Stomach (tissue), 9 donors: Measurements from ENCODE around the gene GGT6. TPM values are rescaled to one million over a fixed set of nuclear protein-coding genes. Genes with fewer than 3 reads are reported as not detected.

Source experiments
- DNase-seq, 2 donors: peaks; one replicate each; pipeline versions ENCODE4 v3.0.0 to v3.0.0-alpha.2; 2013 to 2019
- H3K27ac ChIP-seq, 5 donors: fragments of 200-600 bp in 4 of 5; sonication (generic) in 4 of 5; one replicate each; pipeline ENCODE4 v1.5.1; 2013 to 2019; ENCODE audit warnings: mild to moderate bottlenecking in 1 of 5, moderate library complexity in 1 of 5
- H3K27me3 ChIP-seq, 3 donors: fragments of 200-600 bp; sonication (generic); one replicate each; pipeline ENCODE4 v1.5.1; 2017 to 2019; ENCODE audit warnings: mixed run types in 1 of 3
- H3K36me3 ChIP-seq, 4 donors: fragments of 200-600 bp; sonication (generic); 1 replicate in 3 of 4; 2 replicates in 1 of 4; pipeline ENCODE4 v1.5.1; 2016 to 2019
- H3K4me1 ChIP-seq, 4 donors: fragments of 200-600 bp; sonication (generic); one replicate each; pipeline ENCODE4 v1.5.1; 2016 to 2019
- H3K4me3 ChIP-seq, 4 donors: fragments of 200-600 bp; sonication (generic) in 3 of 4; one replicate each; pipeline ENCODE4 v1.5.1; 2016 to 2019; ENCODE audit warnings: mild to moderate bottlenecking in 1 of 4
- H3K9me3 ChIP-seq, 4 donors: fragments of 200-600 bp; sonication (generic); one replicate each; pipeline ENCODE4 v1.5.1; 2016 to 2019
- EP300 ChIP-seq: sonication (generic); formaldehyde crosslinking; IDR thresholded peaks from one replicate; pipeline ENCODE4 v1.6.1; 2017; ENCODE audit warnings: antibody characterized with exemption
- POLR2A ChIP-seq, 4 donors: fragments of 450-650 bp; IDR thresholded peaks; one replicate each; pipeline ENCODE4 v1.6.1; 2016; ENCODE audit warnings: antibody characterized with exemption in 4 of 4, control low read depth in 2 of 4, mild to moderate bottlenecking in 1 of 4, moderate library complexity in 1 of 4
- POLR2AphosphoS5 ChIP-seq, 3 donors: sonication (generic); formaldehyde crosslinking; IDR thresholded peaks; one replicate each; pipeline ENCODE4 v1.6.1; 2016; ENCODE audit warnings: antibody characterized with exemption in 3 of 3
- WGBS, 5 donors: extraction: QIAGEN DNeasy Blood & Tissue Kit in 3 of 5; methylation state at CpG; one replicate each; pipeline versions ENCODE4 v1.1.5 to v1.1.7; 2013 to 2018; 5-methylcytosine and 5-hydroxymethylcytosine counted together
- intact Hi-C: fragments of 100-400 bp; cut with DNase I; formaldehyde crosslinking; loops from one replicate; pipeline ENCODE4 v1.15.1; 2023; ENCODE audit warnings: low total_unique reads
- polyA plus RNA-seq, 3 donors: library from polyadenylated mRNA; stranded (reverse); fragments of 200-250 nt; gene quantifications; one replicate each; pipeline ENCODE4 v1.2.3, GENCODE V29; 2013
- total RNA-seq, 5 donors: library from RNA; depleted of rRNA; stranded (reverse); fragments of >200 nt; gene quantifications; one replicate each; pipeline versions ENCODE4 v1.1.0 to v1.2.3, GENCODE V29; 2014 to 2016
- TF ChIP-seq, protein P1 (sequence below), 7 experiments: fragments of 450-650 bp in 4 of 7; fragments of 200-600 bp in 3 of 7; sonication (generic) in 3 of 7; IDR thresholded peaks; one replicate each; pipeline ENCODE4 v1.5.1; 2016 to 2019; ENCODE audit warnings: antibody characterized with exemption in 7 of 7, control low read depth in 2 of 7, mild to moderate bottlenecking in 1 of 7
- donor health status: healthy with polysubstance abuse.
- donor health status: Bipolar disorder and iron deficiency.
- donor health status: healthy.

The GGT6 gene
- total and polyA plus RNA-seq, 8 donors = 4.4 to 147 (median 15.2) TPM

DNA sequence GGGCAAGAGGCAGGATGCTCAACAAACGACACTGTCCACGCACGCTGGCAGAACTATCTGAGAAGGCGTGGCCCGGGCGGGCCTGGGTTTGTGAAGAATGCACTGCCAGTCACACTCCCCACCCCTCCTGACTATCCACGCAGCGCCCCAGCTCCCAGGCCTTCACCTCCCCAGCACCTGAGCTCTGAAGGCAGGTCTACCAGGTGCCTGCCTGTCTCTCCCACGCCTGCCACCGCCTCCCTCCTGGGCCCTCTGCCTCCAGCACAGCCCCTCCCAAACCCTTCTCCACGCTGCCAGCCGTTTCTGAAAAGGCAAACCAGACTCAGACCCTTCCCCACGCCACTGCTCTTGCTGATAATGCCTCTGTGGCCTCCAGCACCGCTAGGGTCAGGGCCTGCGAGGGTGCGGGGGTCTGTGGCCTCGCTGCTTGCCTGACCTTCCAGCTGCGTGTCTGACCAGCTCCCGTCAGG, 16.8 kb downstream of the GGT6 start:
- no peaks in the 10 kb centered on the region for H3K9me3 ChIP-seq
- no peak for TF ChIP-seq POLR2A (IDR thresholded peaks at IDR 0.05)
- TF ChIP-seq, protein P1, sequence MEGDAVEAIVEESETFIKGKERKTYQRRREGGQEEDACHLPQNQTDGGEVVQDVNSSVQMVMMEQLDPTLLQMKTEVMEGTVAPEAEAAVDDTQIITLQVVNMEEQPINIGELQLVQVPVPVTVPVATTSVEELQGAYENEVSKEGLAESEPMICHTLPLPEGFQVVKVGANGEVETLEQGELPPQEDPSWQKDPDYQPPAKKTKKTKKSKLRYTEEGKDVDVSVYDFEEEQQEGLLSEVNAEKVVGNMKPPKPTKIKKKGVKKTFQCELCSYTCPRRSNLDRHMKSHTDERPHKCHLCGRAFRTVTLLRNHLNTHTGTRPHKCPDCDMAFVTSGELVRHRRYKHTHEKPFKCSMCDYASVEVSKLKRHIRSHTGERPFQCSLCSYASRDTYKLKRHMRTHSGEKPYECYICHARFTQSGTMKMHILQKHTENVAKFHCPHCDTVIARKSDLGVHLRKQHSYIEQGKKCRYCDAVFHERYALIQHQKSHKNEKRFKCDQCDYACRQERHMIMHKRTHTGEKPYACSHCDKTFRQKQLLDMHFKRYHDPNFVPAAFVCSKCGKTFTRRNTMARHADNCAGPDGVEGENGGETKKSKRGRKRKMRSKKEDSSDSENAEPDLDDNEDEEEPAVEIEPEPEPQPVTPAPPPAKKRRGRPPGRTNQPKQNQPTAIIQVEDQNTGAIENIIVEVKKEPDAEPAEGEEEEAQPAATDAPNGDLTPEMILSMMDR (IDR thresholded peaks at IDR 0.05) = no peak
- TF ChIP-seq POLR2AphosphoS5 (IDR thresholded peaks at IDR 0.05) = no peak
- TF ChIP-seq EP300 = no peak
- H3K27me3 ChIP-seq = no peaks in the 10 kb centered on the region
- intact Hi-C loops = loop anchor here (10.0 kb wide), 1 partner anchor 119 kb away; no protein-coding TSS in a partner anchor
- H3K4me1 ChIP-seq = peaks cover 11 to 30% (median 20%) of the 10 kb centered on the region in 4 donors
- DNase-seq = no peak
- WGBS, 5 donors = 55 to 73% (median 69%) methylated on average over 15 to 19 of the region's 19 CpGs
- H3K4me3 ChIP-seq = no peak overlapping the region
- H3K36me3 ChIP-seq = peaks cover 67 to 100% (median 100%) of the 10 kb centered on the region in 4 donors
- no peak overlapping the region for H3K27ac ChIP-seq

DNA sequence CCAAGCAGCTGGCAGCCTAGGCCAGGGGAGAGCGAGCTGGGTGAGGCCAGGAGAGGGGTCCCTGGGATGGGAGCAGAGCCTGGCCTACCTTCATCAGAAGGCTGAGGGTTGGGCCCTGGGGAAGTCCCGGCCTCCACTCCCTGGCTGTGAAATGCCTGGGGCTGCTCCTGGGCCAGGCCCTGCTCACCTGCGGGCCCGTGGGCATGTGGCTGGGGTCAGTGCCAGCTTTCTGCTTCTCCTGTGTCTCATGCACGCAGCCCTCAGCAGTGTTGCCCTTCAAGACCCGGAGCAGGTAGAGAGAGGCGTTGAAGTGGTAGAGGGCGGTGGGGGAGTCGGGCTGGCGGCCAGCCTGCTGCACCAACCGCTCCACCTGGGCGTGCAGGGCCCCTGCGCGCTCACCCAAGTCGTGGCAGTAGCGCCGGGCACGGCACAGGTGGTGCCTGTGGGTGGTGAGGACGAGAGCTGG, 17.6 kb downstream of the GGT6 start:
- Histone ChIP-seq H3K27ac (peak overlapping the region in 1 of 5 donors; percentile 73), H3K27me3 (no peaks in the 10 kb centered on the region), H3K36me3 (peaks cover 61 to 100% (median 100%) of the 10 kb centered on the region in 4 donors), H3K4me3 (no peak overlapping the region), H3K4me1 (peaks cover 15 to 38% (median 28%) of the 10 kb centered on the region in 4 donors), H3K9me3 (no peaks in the 10 kb centered on the region)
- intact Hi-C loops = loop anchor here (10.0 kb wide), 1 partner anchor 118 kb away; no protein-coding TSS in a partner anchor
- no peak for TF ChIP-seq POLR2AphosphoS5 (IDR thresholded peaks at IDR 0.05)
- no peak for TF ChIP-seq POLR2A (IDR thresholded peaks at IDR 0.05)
- TF ChIP-seq EP300 = no peak
- TF ChIP-seq, protein P1 (IDR thresholded peaks at IDR 0.05) = no peak
- 78 to 88% (median 81%) methylated on average over 18 to 19 of the region's 19 CpGs for WGBS, 5 donors
- peak in 1 of 2 donors; percentile 46 for DNase-seq

DNA sequence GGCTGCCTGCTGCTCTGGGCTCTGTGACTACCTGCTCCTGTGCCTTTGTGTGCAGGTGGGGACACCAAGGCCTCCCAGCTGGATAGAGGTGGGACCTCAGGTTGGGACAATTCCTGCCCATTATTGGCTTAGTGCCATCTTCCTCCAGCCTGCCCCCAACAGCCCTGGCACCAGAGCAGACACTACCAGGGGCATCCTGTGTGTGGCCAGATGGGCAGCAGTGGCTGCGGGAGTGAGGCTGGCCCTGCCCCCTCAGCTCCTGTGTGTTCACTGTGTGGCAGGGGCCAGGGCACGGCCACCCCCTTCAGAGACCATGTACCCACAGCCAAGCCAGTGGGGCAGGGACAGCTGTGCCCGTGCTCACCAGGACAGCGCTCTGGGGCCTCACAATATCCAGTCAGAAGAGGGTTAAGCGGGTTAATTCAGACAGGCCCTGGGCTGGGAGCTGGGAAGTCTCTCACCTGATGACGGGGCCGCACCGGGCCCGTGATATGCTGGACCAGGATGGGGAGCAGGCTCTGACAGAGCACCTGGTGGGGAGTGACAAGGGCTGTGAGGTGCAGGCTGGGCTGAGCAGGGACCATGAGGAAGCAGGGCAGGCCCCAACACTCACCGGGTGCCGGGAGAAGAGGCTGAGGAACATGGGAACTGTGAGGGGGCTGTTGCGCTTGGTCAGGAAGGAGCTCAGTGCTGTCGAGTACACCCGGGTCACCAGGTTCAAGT, 18.2 kb downstream of the GGT6 start:
- intact Hi-C loops = loop anchor here (10.0 kb wide), 1 partner anchor 117 kb away; no protein-coding TSS in a partner anchor
- Histone ChIP-seq H3K9me3 (no peaks in the 10 kb centered on the region), H3K36me3 (peaks cover 57 to 100% (median 97%) of the 10 kb centered on the region in 4 donors), H3K27ac (peak overlapping the region in 4 of 5 donors; percentile 18 to 73 (median 48)), H3K4me3 (no peak overlapping the region), H3K4me1 (peaks cover 21 to 44% (median 34%) of the 10 kb centered on the region in 4 donors), H3K27me3 (no peaks in the 10 kb centered on the region)
- 78 to 92% (median 89%) methylated on average over 7 to 14 of the region's 14 CpGs for WGBS, 5 donors
- no peak for DNase-seq
- TF ChIP-seq EP300 = no peak
- TF ChIP-seq, protein P1 (IDR thresholded peaks at IDR 0.05) = no peak
- TF ChIP-seq POLR2AphosphoS5 (IDR thresholded peaks at IDR 0.05) = no peak
- no peak for TF ChIP-seq POLR2A (IDR thresholded peaks at IDR 0.05)

DNA sequence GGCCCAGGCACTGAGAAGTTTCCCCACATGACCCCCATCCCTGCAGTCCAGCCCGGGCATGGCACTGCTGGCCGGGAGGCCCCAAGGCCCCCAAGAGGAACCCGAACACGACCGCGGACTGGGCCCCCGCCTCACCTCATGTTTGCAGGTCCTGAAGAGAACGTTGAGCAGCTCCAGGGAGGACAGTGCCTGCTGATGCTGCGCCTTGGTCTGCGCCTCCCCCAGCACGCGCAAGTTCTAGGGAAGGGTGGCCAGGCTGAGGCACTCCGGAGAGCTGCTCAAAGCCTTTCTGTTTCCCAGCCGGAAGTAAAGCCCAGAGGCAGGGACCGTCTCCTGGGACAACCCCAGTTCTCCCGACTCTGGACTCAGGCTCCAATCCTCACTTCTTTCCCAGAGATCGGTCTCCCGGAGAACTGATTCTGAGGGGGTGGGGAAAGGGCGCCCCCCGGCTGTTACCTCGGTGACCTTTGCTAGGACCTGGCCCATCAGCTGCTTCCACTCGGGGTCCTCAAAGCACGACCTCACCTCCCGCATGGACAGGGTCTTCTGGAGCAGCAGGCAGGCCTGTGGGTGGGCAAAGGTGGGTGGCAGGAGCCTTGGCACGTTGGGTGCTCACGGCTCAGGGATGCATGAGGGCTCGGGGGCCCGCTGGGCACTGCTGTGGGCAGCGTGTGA, 18.9 kb downstream of the GGT6 start:
- peak overlapping the region in 1 of 4 donors; percentile 0 for H3K4me3 ChIP-seq
- no peaks in the 10 kb centered on the region for H3K27me3 ChIP-seq
- WGBS, 5 donors = 69 to 77% (median 71%) methylated on average over 24 to 29 of the region's 29 CpGs
- peaks cover 28 to 51% (median 41%) of the 10 kb centered on the region in 4 donors for H3K4me1 ChIP-seq
- DNase-seq = no peak
- intact Hi-C loops = loop anchor here (10.0 kb wide), 1 partner anchor 117 kb away; no protein-coding TSS in a partner anchor
- no peaks in the 10 kb centered on the region for H3K9me3 ChIP-seq
- no peak for TF ChIP-seq POLR2AphosphoS5 (IDR thresholded peaks at IDR 0.05)
- TF ChIP-seq POLR2A (IDR thresholded peaks at IDR 0.05) = no peak
- no peak for TF ChIP-seq EP300
- TF ChIP-seq, protein P1 (IDR thresholded peaks at IDR 0.05) = no peak
- peaks cover 52 to 98% (median 91%) of the 10 kb centered on the region in 4 donors for H3K36me3 ChIP-seq
- H3K27ac ChIP-seq = peak overlapping the region; percentile 9 to 73 (median 30)
